SK-N-SH (cell line): ENCODE data around the gene PHF1. TPM values are rescaled to one million over a fixed set of nuclear protein-coding genes. Genes with fewer than 3 reads are reported as not detected.

Experiments used
- CTCF ChIA-PET: fragments of 300-600, 350-600 bp; formaldehyde crosslinking; extraction: SDS; loops from one replicate; lab custom pipeline; 2021; lab: Yijun Ruan, JAX
- POLR2A ChIA-PET: fragments of 350-600 bp; sonication (Branson Sonifier 250); formaldehyde crosslinking; extraction: SDS; loops from one replicate; lab custom pipeline; 2020; ENCODE audit warnings: antibody characterized with exemption, inconsistent platforms; lab: Yijun Ruan, JAX
- DNase-seq: peaks from one replicate; pipeline ENCODE4 v3.0.0; 2012
- H2AFZ ChIP-seq: fragments of 200-600 bp; sonication (generic); 2 replicates; pipeline ENCODE4 v1.8.1; 2016; ENCODE audit warnings: antibody characterized with exemption, mild to moderate bottlenecking, low read depth
- H3F3A ChIP-seq: fragments of 200-600 bp; sonication (generic); replicated peaks from 2 replicates; pipeline ENCODE3; 2016; ENCODE audit warnings: antibody characterized with exemption, mild to moderate bottlenecking; ENCODE audit not compliant: insufficient read depth
- H3K27ac ChIP-seq, 2 experiments: fragments of 200-500 bp in 1 of 2; fragments of 200-600 bp in 1 of 2; sonication (Bioruptor generic) in 1 of 2; sonication (generic), shearing (Covaris generic) in 1 of 2; 2 replicates each; pipeline versions ENCODE4 v1.5.1 to v1.6.1; 2014 to 2016; ENCODE audit warnings: low read depth in 2 of 2, inconsistent platforms in 1 of 2, low read length in 1 of 2, mild to moderate bottlenecking in 1 of 2, mixed read lengths in 1 of 2
- H3K27me3 ChIP-seq: fragments of 200-600 bp; sonication (generic), shearing (Covaris generic); 2 replicates; pipeline ENCODE4 v1.6.1; 2016; ENCODE audit warnings: mixed run types; ENCODE audit not compliant: insufficient read depth
- H3K36me3 ChIP-seq, 2 experiments: fragments of 200-500 bp in 1 of 2; fragments of 200-600 bp in 1 of 2; sonication (Bioruptor generic) in 1 of 2; sonication (generic) in 1 of 2; replicated peaks in 1 of 2; 2 replicates each; pipeline versions ENCODE3 to v1.5.1; 2014 to 2016; ENCODE audit warnings: low read length in 1 of 2, mild to moderate bottlenecking in 1 of 2; ENCODE audit not compliant: insufficient read depth in 2 of 2, control insufficient read depth in 1 of 2
- H3K4me1 ChIP-seq, 2 experiments: fragments of 200-500 bp in 1 of 2; fragments of 200-600 bp in 1 of 2; sonication (Bioruptor generic) in 1 of 2; sonication (generic), shearing (Covaris generic) in 1 of 2; 2 replicates each; pipeline versions ENCODE4 v1.5.1 to v1.6.1; 2014 to 2016; ENCODE audit warnings: low read depth in 1 of 2, low read length in 1 of 2, mixed run types in 1 of 2; ENCODE audit not compliant: insufficient read depth in 2 of 2, control insufficient read depth in 1 of 2
- H3K4me2 ChIP-seq: fragments of 200-600 bp; sonication (generic), shearing (Covaris generic); 2 replicates; pipeline ENCODE4 v1.6.1; 2017; ENCODE audit warnings: mixed run types
- H3K4me3 ChIP-seq, 2 experiments: fragments of 200-500 bp in 1 of 2; fragments of 200-600 bp in 1 of 2; sonication (Bioruptor generic) in 1 of 2; sonication (generic), shearing (Covaris generic) in 1 of 2; 2 replicates each; pipeline versions ENCODE4 v1.5.1 to v1.8.1; 2014 to 2016; ENCODE audit warnings: low read depth in 2 of 2, inconsistent platforms in 1 of 2, low read length in 1 of 2, mild to moderate bottlenecking in 1 of 2, mixed read lengths in 1 of 2, moderate library complexity in 1 of 2
- H3K79me2 ChIP-seq: fragments of 200-600 bp; sonication (generic); 2 replicates; pipeline ENCODE4 v1.8.1; 2017; ENCODE audit warnings: mild to moderate bottlenecking; ENCODE audit not compliant: insufficient read depth
- H3K9ac ChIP-seq: fragments of 200-600 bp; sonication (generic); 2 replicates; pipeline ENCODE4 v1.6.1; 2017; ENCODE audit warnings: mixed run types
- H3K9me2 ChIP-seq: fragments of 200-600 bp; sonication (generic); 2 replicates; pipeline ENCODE4 v1.6.1; 2017; ENCODE audit warnings: mixed run types
- H3K9me3 ChIP-seq: fragments of 200-600 bp; sonication (generic); 2 replicates; pipeline ENCODE4 v1.6.1; 2017; ENCODE audit warnings: mixed run types, mild to moderate bottlenecking, moderate library complexity
- H4K20me1 ChIP-seq: fragments of 200-600 bp; sonication (generic); 2 replicates; pipeline ENCODE4 v1.6.1; 2017; ENCODE audit warnings: mild to moderate bottlenecking, mixed run types; ENCODE audit not compliant: insufficient read depth
- CHD2 ChIP-seq: fragments of 150-350 bp; IDR thresholded peaks from 2 replicates; pipeline ENCODE4 v1.6.1; 2018; ENCODE audit warnings: low read length; ENCODE audit not compliant: partially characterized antibody
- EZH2phosphoT487 ChIP-seq: fragments of 200-600 bp; sonication (generic); IDR thresholded peaks from 2 replicates; pipeline ENCODE4 v1.6.1; 2017; ENCODE audit warnings: low read depth, mixed run types, mild to moderate bottlenecking, antibody characterized with exemption, moderate library complexity, borderline replicate concordance
- FOSL2 ChIP-seq: IDR thresholded peaks from 2 replicates; pipeline ENCODE4 v1.4.0; 2012; ENCODE audit warnings: low read depth, mild to moderate bottlenecking, moderate library complexity, borderline replicate concordance
- FOXM1 ChIP-seq: IDR thresholded peaks from 2 replicates; pipeline ENCODE4 v1.4.0; 2012; ENCODE audit warnings: low read depth, mild to moderate bottlenecking
- GABPA ChIP-seq: IDR thresholded peaks from 2 replicates; pipeline ENCODE4 v1.4.0; 2012; ENCODE audit warnings: low read depth, mild to moderate bottlenecking
- GATA2 ChIP-seq: sonication (generic); formaldehyde crosslinking; IDR thresholded peaks from 2 replicates; pipeline ENCODE4 v1.5.0; 2020; ENCODE audit warnings: mild to moderate bottlenecking, missing genetic modification reagents
- IRF3 ChIP-seq: fragments of 150-350 bp; IDR thresholded peaks from 2 replicates; pipeline ENCODE4 v1.6.1; 2016; ENCODE audit warnings: mild to moderate bottlenecking, low read depth, low read length
- JUND ChIP-seq: IDR thresholded peaks from 2 replicates; pipeline ENCODE4 v1.4.0; 2012
- MEF2A ChIP-seq: IDR thresholded peaks from 2 replicates; pipeline ENCODE4 v1.4.0; 2012; ENCODE audit warnings: low read depth, borderline replicate concordance
- MXI1 ChIP-seq: IDR thresholded peaks from 2 replicates; pipeline ENCODE4 v1.6.1; 2012; ENCODE audit warnings: mild to moderate bottlenecking, low read depth, low read length, improper control_type of control experiment
- NFIC ChIP-seq: IDR thresholded peaks from 2 replicates; pipeline ENCODE4 v1.4.0; 2012; ENCODE audit warnings: borderline replicate concordance
- RCOR1 ChIP-seq: fragments of 150-350 bp; IDR thresholded peaks from 2 replicates; pipeline ENCODE4 v1.6.1; 2017; ENCODE audit warnings: antibody characterized with exemption, low read length
- RFX5 ChIP-seq: IDR thresholded peaks from 2 replicates; pipeline ENCODE4 v1.6.1; 2012; ENCODE audit warnings: mild to moderate bottlenecking, improper control_type of control experiment, low read length
- RXRA ChIP-seq: IDR thresholded peaks from 2 replicates; pipeline ENCODE4 v1.4.0; 2012; ENCODE audit warnings: low read depth, mild to moderate bottlenecking, borderline replicate concordance
- SMC3 ChIP-seq: IDR thresholded peaks from 2 replicates; pipeline ENCODE4 v1.6.1; 2012; ENCODE audit warnings: low read depth, low read length, improper control_type of control experiment
- TAF1 ChIP-seq: IDR thresholded peaks from 2 replicates; pipeline ENCODE4 v1.6.1; 2012; ENCODE audit warnings: low read depth, mild to moderate bottlenecking, low read length, moderate library complexity, borderline replicate concordance
- TCF12 ChIP-seq: IDR thresholded peaks from 2 replicates; pipeline ENCODE4 v1.4.0; 2012
- USF1 ChIP-seq: IDR thresholded peaks from 2 replicates; pipeline ENCODE4 v1.4.0; 2012; ENCODE audit warnings: low read depth, borderline replicate concordance
- YY1 ChIP-seq: IDR thresholded peaks from 2 replicates; pipeline ENCODE4 v1.4.0; 2012; ENCODE audit warnings: low read depth, mild to moderate bottlenecking
- WGBS: methylation state at CpG from one replicate; pipeline ENCODE4 v1.1.6; 2017; ENCODE audit warnings: low lambda C conversion rate; 5-methylcytosine and 5-hydroxymethylcytosine counted together
- polyA plus RNA-seq, 3 experiments: library from polyadenylated mRNA; depleted of rRNA; stranded (reverse); fragments of >200 nt; gene quantifications; 2 replicates each; pipeline ENCODE4 v1.2.3, GENCODE V29; 2012
- TF ChIP-seq, protein P1 (sequence below): IDR thresholded peaks from 2 replicates; pipeline ENCODE4 v1.6.1; 2012; ENCODE audit warnings: mild to moderate bottlenecking, low read depth, low read length, moderate library complexity
- TF ChIP-seq, protein P2 (sequence below): IDR thresholded peaks from 2 replicates; pipeline ENCODE4; 2012

Gene PHF1
- polyA plus RNA-seq, 1 of the 3 experiments (the other 2 are of a cell fraction) = 48.7 TPM

DNA sequence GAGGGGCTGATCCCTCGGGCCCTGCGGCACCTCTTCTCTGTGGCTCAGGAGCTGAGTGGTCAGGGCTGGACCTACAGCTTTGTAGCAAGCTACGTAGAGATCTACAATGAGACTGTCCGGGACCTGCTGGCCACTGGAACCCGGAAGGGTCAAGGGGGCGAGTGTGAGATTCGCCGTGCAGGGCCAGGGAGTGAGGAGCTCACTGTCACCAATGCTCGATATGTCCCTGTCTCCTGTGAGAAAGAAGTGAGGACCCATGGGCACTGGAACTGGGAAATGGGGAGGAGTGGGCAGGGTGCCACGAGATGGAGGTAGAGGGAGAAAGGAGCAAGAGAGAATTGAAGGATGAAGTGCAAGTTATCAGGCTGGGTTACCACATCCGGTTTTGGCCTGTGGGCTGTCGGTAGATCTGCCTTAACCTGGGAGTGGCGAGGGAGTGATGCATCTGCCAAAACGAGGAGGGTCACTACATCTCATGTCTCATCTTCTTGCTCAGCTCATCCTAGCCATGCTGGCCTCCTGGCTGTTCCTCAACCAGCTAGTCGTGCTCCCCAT lies 5.4 kb upstream of the PHF1 start:
- WGBS = 85% methylated on average over 14 of the region's 15 CpGs
- no peak overlapping the region for H2AFZ ChIP-seq
- H3K9ac ChIP-seq = no peak overlapping the region
- H3K9me3 ChIP-seq = no peaks in the 10 kb centered on the region
- no peaks in the 10 kb centered on the region for H4K20me1 ChIP-seq
- H3K4me1 ChIP-seq = peaks cover 0 to 5% of the 10 kb centered on the region in 2 experiments; a peak in 1 of 4 replicates
- H3K36me3 ChIP-seq = peaks cover 12 to 34% of the 10 kb centered on the region in 2 experiments
- no peaks in the 10 kb centered on the region for H3K9me2 ChIP-seq
- no peak for DNase-seq
- no peak overlapping the region for H3K27ac ChIP-seq
- H3K4me3 ChIP-seq = no peak overlapping the region
- H3F3A ChIP-seq = peaks cover 39% of the 10 kb centered on the region
- H3K79me2 ChIP-seq = peaks cover 32% of the 10 kb centered on the region; the same call in 1 of the 2 replicates
- H3K4me2 ChIP-seq = no peak overlapping the region
- no peak for TF ChIP-seq RCOR1
- TF ChIP-seq TAF1 = no peak
- TF ChIP-seq TCF12 = no peak
- TF ChIP-seq YY1 = no peak
- no peak for TF ChIP-seq SMC3
- TF ChIP-seq FOXM1 = no peak
- TF ChIP-seq NFIC = no peak
- no peak for TF ChIP-seq GABPA
- no peaks in the 10 kb centered on the region for H3K27me3 ChIP-seq
- CTCF ChIA-PET = interaction anchor here (0.7 to 2.6 kb wide), 5 partner anchors 8 to 31 kb away, joined by 3 to 8 read pairs (median 3); partner anchors contain the start of gene KIFC1
- POLR2A ChIA-PET = no interaction called here

- ChIA-PET CTCF (interaction anchor here (1.0 to 2.6 kb wide), 3 partner anchors 9 to 31 kb away, joined by 3 to 8 read pairs (median 6); partner anchors contain the start of gene KIFC1), POLR2A (no interaction called here)
- 97% methylated on average over 11 of the region's 17 CpGs for WGBS
- Histone ChIP-seq H3K4me1 (peaks cover 0 to 5% of the 10 kb centered on the region in 2 experiments; a peak in 1 of 4 replicates), H3K36me3 (peaks cover 12 to 34% of the 10 kb centered on the region in 2 experiments), H3K9me2 (no peaks in the 10 kb centered on the region), H3K9ac (no peak overlapping the region), H3K27ac (no peak overlapping the region), H3K9me3 (no peaks in the 10 kb centered on the region), H3K4me3 (no peak overlapping the region), H3K27me3 (no peaks in the 10 kb centered on the region), H3K4me2 (no peak overlapping the region), H3F3A (peaks cover 39% of the 10 kb centered on the region), H2AFZ (no peak overlapping the region), H4K20me1 (no peaks in the 10 kb centered on the region), H3K79me2 (peaks cover 26% of the 10 kb centered on the region)
- DNase-seq = no peak
- TF ChIP-seq, protein P1, sequence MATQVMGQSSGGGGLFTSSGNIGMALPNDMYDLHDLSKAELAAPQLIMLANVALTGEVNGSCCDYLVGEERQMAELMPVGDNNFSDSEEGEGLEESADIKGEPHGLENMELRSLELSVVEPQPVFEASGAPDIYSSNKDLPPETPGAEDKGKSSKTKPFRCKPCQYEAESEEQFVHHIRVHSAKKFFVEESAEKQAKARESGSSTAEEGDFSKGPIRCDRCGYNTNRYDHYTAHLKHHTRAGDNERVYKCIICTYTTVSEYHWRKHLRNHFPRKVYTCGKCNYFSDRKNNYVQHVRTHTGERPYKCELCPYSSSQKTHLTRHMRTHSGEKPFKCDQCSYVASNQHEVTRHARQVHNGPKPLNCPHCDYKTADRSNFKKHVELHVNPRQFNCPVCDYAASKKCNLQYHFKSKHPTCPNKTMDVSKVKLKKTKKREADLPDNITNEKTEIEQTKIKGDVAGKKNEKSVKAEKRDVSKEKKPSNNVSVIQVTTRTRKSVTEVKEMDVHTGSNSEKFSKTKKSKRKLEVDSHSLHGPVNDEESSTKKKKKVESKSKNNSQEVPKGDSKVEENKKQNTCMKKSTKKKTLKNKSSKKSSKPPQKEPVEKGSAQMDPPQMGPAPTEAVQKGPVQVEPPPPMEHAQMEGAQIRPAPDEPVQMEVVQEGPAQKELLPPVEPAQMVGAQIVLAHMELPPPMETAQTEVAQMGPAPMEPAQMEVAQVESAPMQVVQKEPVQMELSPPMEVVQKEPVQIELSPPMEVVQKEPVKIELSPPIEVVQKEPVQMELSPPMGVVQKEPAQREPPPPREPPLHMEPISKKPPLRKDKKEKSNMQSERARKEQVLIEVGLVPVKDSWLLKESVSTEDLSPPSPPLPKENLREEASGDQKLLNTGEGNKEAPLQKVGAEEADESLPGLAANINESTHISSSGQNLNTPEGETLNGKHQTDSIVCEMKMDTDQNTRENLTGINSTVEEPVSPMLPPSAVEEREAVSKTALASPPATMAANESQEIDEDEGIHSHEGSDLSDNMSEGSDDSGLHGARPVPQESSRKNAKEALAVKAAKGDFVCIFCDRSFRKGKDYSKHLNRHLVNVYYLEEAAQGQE = no peak
- no peak for TF ChIP-seq EZH2phosphoT487
- no peak for TF ChIP-seq GATA2 (CRISPR knock-in tag)
- TF ChIP-seq USF1 = no peak
- no peak for TF ChIP-seq TCF12
- TF ChIP-seq IRF3 = no peak
- TF ChIP-seq MXI1 = no peak
- TF ChIP-seq FOXM1 = no peak
- no peak for TF ChIP-seq CHD2
- TF ChIP-seq GABPA = no peak
- no peak for TF ChIP-seq MEF2A
- TF ChIP-seq, protein P2, sequence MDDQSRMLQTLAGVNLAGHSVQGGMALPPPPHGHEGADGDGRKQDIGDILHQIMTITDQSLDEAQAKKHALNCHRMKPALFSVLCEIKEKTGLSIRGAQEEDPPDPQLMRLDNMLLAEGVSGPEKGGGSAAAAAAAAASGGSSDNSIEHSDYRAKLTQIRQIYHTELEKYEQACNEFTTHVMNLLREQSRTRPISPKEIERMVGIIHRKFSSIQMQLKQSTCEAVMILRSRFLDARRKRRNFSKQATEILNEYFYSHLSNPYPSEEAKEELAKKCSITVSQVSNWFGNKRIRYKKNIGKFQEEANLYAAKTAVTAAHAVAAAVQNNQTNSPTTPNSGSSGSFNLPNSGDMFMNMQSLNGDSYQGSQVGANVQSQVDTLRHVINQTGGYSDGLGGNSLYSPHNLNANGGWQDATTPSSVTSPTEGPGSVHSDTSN = no peak
- TF ChIP-seq RXRA = no peak
- TF ChIP-seq JUND = no peak
- no peak for TF ChIP-seq YY1
- TF ChIP-seq FOSL2 = no peak
- no peak for TF ChIP-seq RFX5
Measured at GRCh38 chr6:33406126-33406525, 4.7 kb upstream of the PHF1 start.
